Activated B cell treated with CpG ODN at 0.5 μM for 24 hours (primary cell): ENCODE results near the gene MRPS27. TPM values are rescaled to one million over a fixed set of nuclear protein-coding genes. Genes with fewer than 3 reads are reported as not detected.

Experiments
- ATAC-seq: fragments of 200-7000 bp; cut with Tn5 transposase; one replicate; pipeline ENCODE4 v1.10.0; 2021; ENCODE audit warnings: low read depth, mild to moderate bottlenecking, moderate library complexity
- CTCF ChIA-PET: fragments of 350-600 bp; sonication (Branson Sonifier 250); formaldehyde crosslinking; loops from one replicate; lab custom pipeline; 2021; ENCODE audit warnings: antibody characterized with exemption; lab: Charles Lee
- POLR2A ChIA-PET: fragments of 350-600 bp; sonication (Branson Sonifier 250); formaldehyde crosslinking; loops from one replicate; lab custom pipeline; 2021; ENCODE audit warnings: antibody characterized with exemption; lab: Charles Lee
- DNase-seq: peaks from one replicate; pipeline ENCODE4 v3.0.0; 2022
- H3K27ac Mint-ChIP-seq: one replicate; pipeline ENCODE4 v1.8.0; 2020; ENCODE audit warnings: mixed read lengths
- H3K27me3 Mint-ChIP-seq: one replicate; pipeline ENCODE4 v1.8.0; 2021; ENCODE audit warnings: mixed read lengths
- H3K36me3 Mint-ChIP-seq: one replicate; pipeline ENCODE4 v1.8.0; 2021; ENCODE audit warnings: low read depth, mixed read lengths
- H3K4me1 Mint-ChIP-seq: one replicate; pipeline ENCODE4 v1.8.0; 2021; ENCODE audit warnings: mixed read lengths
- H3K4me3 Mint-ChIP-seq: one replicate; pipeline ENCODE4 v1.8.0; 2020; ENCODE audit warnings: mild to moderate bottlenecking, mixed read lengths
- H3K9me3 Mint-ChIP-seq: one replicate; pipeline ENCODE4 v1.8.0; 2020; ENCODE audit warnings: mixed read lengths
- CTCF ChIP-seq: fragments of 200-600 bp; IDR thresholded peaks from one replicate; pipeline ENCODE4 v1.8.0; 2022; ENCODE audit warnings: antibody characterized with exemption, mild to moderate bottlenecking
- intact Hi-C: fragments of 100-400 bp; cut with micrococcal nuclease; formaldehyde crosslinking; loops from one replicate; pipeline ENCODE4 v1.15.1; 2024
- total RNA-seq: library from RNA; stranded (reverse); gene quantifications from 2 replicates; pipeline ENCODE4 v1.2.3, GENCODE V29; 2022

The MRPS27 gene
- total RNA-seq, 1 donor from 2014 or later = 69.2 TPM

DNA sequence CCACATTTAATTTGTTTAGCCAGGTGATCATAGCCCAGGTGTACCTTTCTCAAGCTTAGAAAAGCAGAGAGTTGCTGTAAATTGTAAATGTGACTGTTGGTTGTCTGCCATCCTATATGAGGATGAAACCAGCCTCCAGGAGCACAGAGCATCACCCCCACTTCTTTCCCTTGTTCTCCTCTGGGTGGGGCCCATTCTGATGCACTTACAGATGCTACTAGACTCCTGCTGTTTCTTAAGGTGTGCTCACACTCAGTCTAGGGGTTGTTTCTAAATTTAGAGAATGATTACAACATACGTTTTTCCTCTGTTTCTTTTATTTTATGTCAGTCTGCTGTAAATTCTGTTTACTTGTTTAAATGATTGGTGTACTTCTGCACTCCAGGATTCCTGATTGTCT, 10.7 kb upstream of the MRPS27 start:
- no peaks in the 10 kb centered on the region for H3K4me1 Mint-ChIP-seq
- H3K9me3 Mint-ChIP-seq = no peaks in the 10 kb centered on the region
- ChIA-PET POLR2A (no interaction called here), CTCF (no interaction called here)
- peaks cover 61% of the 10 kb centered on the region for H3K36me3 Mint-ChIP-seq
- DNase-seq (no peak), ATAC-seq (no peak)
- no peak for TF ChIP-seq CTCF
- H3K27ac Mint-ChIP-seq = no peak overlapping the region
- no peak overlapping the region for H3K4me3 Mint-ChIP-seq
- H3K27me3 Mint-ChIP-seq = no peaks in the 10 kb centered on the region
- intact Hi-C loops = no loop called here

GRCh38 chr5:72328172-72328571, 8.1 kb upstream of the MRPS27 start:
- no peak for DNase-seq
- ChIA-PET CTCF (no interaction called here), POLR2A (no interaction called here)
- intact Hi-C loops = no loop called here
- no peak overlapping the region for H3K4me3 Mint-ChIP-seq
- H3K27ac Mint-ChIP-seq = no peak overlapping the region
- ATAC-seq = no peak
- peaks cover 69% of the 10 kb centered on the region for H3K36me3 Mint-ChIP-seq
- H3K9me3 Mint-ChIP-seq = no peaks in the 10 kb centered on the region
- no peaks in the 10 kb centered on the region for H3K4me1 Mint-ChIP-seq
- no peaks in the 10 kb centered on the region for H3K27me3 Mint-ChIP-seq
- TF ChIP-seq CTCF = no peak

DNA sequence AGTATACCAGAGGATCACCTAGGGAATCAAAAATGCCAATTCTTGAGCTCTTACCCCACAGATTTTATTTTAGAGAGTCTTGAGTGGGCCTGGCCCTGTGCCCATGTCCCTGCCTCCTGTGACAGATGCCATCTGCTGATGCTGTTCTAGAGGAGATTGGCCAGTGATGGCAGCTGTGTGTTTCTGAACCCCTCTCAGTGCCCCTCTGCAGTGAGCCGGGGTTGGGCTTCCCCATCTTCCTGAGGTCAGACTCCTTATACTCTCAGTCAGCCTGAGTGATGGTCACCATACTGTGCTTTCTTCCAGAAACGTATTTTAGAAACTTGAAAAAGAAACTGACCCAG, 6.2 kb upstream of the MRPS27 start:
- ATAC-seq = no peak
- Mint-ChIP-seq H3K4me3 (no peak overlapping the region), H3K27me3 (no peaks in the 10 kb centered on the region), H3K36me3 (peaks cover 67% of the 10 kb centered on the region), H3K27ac (no peak overlapping the region), H3K9me3 (no peaks in the 10 kb centered on the region), H3K4me1 (no peaks in the 10 kb centered on the region)
- ChIA-PET POLR2A (no interaction called here), CTCF (no interaction called here)
- no peak for DNase-seq
- TF ChIP-seq CTCF = no peak
- intact Hi-C loops = no loop called here

GRCh38 chr5:72325566-72326305, 5.7 kb upstream of the MRPS27 start:
- H3K4me1 Mint-ChIP-seq = no peaks in the 10 kb centered on the region
- H3K4me3 Mint-ChIP-seq = no peak overlapping the region

More at GRCh38 chr5:72325566-72326305, 5.7 kb upstream of the MRPS27 start:
- ATAC-seq (no peak), DNase-seq (no peak)
- H3K27me3 Mint-ChIP-seq = no peaks in the 10 kb centered on the region
- ChIA-PET POLR2A (no interaction called here), CTCF (no interaction called here)
- H3K9me3 Mint-ChIP-seq = no peaks in the 10 kb centered on the region
- peaks cover 62% of the 10 kb centered on the region for H3K36me3 Mint-ChIP-seq
- no peak for TF ChIP-seq CTCF
- intact Hi-C loops = no loop called here
- no peak overlapping the region for H3K27ac Mint-ChIP-seq
